HG03103 (cell line): ENCODE data around the gene ADAP1.
A peak's percentile ranks its signal among the peaks of the same experiment; 100 is the strongest.
"Not testable (repeated sequence)": the region's sequence is repeated elsewhere in the genome, so short reads cannot be mapped to it uniquely, and the experiment has no call there.

Experiments
- ATAC-seq: cut with Tn5 transposase; IDR thresholded peaks from one replicate; pipeline ENCODE4 v1.9.1; 2021; ENCODE audit warnings: low read depth; ENCODE audit not compliant: unreplicated experiment

Gene ADAP1

GRCh38 chr7:975702-976473, 21.4 kb upstream of the ADAP1 start:
- ATAC-seq, result no peak

GRCh38 chr7:974820-975681, 20.6 kb upstream of the ADAP1 start, which contains the start of gene COX19:
TSS of gene COX19 (minus strand) at chr7:975549. CDS start at chr7:975509, 40 bp downstream.
- peak; percentile 71 for ATAC-seq

DNA sequence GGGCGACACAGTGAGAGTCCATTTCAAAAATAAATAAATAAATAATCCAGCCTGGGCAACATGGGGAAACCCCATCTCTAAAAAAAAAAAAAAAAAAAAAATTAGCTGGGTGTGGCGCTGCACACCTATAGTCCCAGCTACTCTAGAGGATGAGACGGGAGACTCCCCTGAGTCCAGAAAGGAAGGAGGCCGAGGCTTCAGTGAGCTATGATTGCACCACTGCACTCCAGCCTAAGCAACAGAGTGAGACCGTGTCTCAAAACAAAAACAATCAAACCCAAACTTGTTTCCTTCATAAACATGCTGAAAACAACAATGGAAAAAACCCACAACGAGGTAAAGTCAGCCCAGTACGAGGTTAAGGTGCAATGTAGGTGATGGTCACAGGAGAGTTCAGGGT, 19.7 kb upstream of the ADAP1 start:
- no peak for ATAC-seq

GRCh38 chr7:973312-973711, 18.8 kb upstream of the ADAP1 start:
- ATAC-seq, result no peak

DNA sequence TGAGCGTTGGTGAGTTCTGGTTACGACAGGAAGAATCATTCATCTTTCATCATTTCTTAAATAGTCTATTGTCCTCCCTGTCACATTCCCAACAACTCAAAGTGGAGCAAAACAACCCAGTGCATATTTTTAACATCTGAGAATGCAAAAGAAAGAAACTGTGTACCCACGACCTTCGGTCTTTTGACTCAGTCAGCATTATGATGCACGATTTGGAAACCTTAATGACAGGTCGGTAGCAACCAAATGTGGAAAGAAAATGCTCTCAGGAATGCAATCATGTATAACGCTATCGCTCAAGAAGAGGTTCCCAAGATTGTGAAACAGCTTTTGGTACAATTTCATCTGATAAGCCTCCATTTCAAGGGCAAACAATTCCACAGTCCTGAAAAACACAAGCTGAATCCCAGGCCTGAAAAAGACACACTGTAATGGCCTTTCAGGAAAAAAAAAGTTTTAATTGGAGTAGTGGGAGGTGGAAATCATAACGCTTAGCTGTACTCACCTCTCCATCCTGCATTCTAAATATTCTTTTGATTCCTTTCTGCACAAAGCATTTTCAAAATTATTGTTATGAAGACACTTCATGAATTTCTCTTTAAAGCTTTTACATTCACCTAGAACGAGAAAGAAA, 18.3 kb upstream of the ADAP1 start:
- ATAC-seq, result no peak

DNA sequence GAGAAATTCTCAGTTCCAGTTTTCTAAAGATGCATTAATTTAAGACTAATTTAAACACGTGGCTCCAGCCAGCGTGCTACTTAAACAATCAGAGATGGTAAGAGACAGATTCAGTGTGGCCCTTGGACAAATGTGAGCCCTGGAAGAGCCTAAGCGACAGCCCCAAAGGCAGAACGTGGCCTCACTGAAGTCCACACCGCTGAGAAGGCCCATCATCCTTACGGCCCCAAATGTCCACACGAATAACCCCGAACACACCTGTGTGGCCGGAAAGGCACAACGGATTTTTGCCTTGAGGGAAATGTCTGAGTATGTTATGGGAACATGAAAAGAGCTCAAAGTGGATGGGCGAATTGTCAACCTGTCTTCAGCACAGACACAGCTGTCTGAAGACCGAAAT, 17.6 kb upstream of the ADAP1 start:
- no peak for ATAC-seq

DNA sequence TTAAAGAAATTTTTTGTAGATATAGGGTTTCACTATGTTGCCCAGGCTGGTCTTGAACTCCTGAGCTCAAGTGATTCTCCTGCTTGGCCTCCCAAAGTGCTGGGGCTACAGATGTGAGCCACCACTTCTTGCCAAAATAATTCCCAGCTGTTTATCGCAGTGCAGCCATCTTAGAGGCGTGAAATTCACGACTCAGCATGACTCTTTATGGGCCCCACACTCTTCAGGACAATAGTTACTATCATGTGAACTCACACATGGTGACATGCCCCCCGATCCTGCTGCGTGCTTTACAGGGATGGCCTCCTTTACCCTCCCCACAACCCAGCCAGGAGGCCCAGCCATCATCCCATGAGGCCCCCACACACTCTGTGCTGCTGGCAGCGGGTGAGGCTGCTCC, 16.3 kb upstream of the ADAP1 start:
- ATAC-seq, result no peak

GRCh38 chr7:969403-969802, 14.9 kb upstream of the ADAP1 start:
- no peak for ATAC-seq

GRCh38 chr7:968205-969105, 14.0 kb upstream of the ADAP1 start:
- no peak for ATAC-seq

DNA sequence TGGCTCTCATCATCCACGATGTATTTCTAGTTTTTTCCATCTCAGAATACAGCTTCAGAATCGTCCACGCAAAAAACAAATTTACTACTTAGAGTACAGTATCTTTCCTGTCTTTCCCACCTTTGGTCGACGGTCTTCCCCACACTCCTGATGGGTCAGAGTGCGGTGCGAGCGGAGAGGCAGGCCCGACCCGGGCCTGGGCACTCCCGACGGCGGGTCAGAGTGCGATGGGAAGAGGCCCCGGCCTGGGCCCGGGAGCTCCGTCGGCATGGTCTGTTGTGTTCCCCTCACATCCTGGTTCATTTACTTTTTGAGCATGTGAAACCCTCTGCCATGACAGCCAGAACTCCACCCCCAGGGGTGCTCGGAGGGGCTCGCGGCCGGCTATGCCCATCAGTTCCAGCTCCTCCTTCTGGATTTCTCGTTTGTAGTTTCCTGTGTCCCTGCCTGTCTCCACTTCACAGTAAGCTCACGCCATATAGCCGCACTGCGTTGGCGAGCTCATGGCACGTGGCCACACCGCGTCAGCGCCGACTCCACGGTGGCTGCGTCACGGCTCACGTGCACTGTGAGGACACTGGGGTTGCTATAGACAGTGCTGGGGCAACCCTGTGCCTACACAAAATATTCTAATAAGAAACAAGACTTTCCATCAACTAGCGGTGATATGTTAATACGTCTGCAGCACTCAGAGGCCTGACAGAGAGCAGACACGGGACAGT, 13.0 kb upstream of the ADAP1 start:
- no peak for ATAC-seq

GRCh38 chr7:966291-967069, 12.0 kb upstream of the ADAP1 start:
- no peak for ATAC-seq

- ATAC-seq, result no peak
Observed at GRCh38 chr7:964401-965231, 10.1 kb upstream of the ADAP1 start.

DNA sequence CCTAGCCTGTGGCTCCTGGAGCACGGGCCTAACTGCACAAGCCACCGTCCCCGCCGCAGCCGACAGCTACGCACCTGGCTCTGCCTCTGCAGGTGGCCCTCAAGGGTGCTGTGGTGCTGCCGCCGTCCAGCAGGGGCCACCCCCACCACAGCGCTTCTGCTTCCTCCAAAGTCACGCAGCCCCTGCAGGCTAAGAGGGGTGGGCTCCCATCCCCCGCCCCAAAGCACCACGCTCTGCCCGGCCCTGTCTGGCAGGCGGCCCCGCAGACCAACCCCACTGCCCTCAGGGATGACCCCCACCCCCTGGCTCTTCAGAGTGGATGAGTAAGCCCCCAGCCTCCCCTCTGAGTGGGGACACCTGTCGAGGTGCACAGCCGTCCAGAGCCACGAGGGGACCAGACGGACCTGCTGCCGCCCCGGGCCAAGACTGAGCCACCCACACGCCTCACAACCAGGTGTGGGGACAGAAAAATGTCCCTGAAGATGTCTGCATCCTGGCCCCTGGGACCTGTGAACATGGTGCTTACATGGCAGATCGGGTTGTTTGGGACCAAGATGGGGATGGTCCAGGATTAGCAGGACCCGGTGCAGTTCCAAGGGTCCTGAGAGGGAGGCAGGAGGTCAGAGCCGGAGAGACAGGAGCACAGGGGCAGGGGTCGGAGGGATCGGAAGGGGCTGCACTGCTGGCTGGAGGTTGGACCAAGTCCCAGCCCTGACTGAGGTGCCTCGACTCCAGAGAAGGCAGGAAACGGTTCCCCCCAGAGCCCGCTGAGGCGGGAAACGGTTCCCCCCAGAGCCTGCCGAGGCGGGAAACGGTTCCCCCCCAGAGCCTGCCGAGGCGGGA, 9.0 kb upstream of the ADAP1 start:
- ATAC-seq, result no peak

GRCh38 chr7:962401-963081, 8.1 kb upstream of the ADAP1 start:
- no peak for ATAC-seq

DNA sequence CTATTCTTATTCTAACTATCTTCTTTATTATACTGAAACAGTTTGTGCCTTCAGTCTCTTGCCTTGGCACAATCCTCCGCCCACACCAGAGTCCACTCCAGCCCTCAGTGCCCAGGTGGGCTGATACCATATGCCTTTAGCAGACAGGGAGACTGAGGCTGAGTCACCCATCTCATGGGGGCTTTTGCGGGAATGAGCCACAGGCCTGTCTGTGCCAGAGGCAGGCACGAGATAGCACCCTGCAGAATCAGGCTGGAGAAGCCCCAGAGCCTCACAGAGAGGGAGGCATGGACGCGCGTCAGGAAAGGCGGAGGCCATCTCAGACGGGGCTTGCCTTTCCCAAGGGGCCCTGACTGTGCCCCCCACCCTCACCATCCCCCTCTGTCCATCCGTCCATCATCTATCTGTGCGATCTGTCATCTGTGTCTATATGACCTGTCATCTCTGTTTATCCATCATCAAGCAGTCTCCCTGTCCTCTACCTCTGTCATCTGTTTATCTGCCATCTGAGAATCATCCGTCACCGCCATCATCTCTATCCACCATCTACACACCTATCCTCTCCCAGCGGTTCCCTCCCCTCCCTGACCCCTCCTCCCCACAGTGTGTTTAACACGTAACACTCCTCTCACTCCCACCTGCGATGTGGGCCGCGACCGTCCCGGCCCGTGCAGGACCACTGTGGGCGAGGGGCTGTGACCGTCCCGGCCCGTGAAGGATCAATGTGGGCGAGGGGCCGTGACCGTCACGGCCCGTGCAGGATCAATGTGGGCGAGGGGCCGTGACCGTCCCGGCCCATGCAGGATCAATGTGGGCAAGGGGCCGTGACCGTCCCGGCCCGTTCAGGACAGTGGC, 7.3 kb upstream of the ADAP1 start:
- ATAC-seq, result no peak

DNA sequence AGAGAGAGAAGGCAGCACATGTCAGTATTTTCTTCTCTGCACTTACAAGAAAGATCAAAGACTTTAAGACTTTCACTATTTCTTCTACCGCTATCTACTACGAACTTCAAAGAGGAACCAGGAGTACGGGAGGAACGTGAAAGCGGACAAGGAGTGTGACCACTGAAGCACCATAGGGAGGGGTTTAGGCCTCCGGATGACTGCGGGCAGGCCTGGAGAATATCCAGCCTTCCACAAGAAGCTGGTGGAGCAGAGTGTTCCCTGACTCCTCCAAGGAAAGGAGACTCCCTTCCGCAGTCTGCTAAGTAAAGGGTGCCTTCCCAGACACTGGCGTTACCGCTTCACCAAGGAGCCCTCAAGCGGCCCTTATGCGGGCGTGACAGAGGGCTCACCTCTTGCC, 6.5 kb upstream of the ADAP1 start:
- not testable (repeated sequence) for ATAC-seq
